ENCODE results near the gene SGPP1.
A peak's percentile ranks its signal among the peaks of the same experiment; 100 is the strongest.

The SGPP1 gene

DNA sequence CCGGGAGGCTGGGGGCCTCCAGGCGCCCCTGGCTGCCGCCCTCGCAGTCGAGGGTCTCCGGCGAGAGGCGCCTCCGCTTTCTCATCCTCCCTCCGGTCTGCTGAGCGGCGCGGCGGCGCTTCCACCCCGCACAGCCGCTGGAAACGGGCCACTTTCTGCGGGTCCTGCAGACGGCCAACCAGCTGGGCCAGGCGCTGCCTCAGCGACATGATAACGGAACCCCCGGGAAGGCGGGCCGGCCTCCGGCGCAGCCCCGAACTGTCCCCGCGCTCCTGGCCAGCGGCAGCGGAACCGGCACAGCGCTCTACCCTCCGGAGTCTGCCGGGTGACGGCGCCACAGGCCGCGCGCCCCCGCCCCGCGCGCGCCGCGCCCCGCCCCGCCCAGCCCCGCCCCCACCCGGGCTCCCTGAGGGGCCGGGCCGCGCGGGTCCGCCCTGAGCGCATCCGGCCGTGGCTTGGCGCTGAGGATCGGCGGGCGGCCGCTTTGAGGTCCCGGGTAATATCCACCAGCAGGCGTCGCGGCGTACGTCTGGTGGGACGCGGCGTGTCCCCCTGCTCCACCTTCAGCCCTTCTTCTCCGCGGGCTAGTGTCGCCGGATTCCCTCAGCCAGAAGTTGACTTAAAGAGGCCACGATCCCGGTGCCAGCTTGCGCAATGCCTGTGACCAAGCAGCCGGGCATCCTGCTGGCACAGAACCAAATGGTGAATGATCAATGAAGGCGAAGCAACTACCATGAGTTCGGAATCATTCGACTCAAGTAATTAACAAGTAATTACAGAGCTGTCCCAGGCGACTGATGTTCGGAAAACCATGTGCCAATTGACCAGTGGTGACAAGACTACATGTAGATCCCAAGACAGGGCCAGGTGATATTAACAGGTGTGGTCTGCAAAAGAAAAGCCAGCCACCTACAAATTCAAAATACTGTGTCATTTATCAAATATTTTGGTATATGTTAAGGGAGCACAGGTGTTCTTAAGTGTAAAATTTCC, at the start of gene SGPP1 (continued):
- TF ChIP-seq, protein P1, sequence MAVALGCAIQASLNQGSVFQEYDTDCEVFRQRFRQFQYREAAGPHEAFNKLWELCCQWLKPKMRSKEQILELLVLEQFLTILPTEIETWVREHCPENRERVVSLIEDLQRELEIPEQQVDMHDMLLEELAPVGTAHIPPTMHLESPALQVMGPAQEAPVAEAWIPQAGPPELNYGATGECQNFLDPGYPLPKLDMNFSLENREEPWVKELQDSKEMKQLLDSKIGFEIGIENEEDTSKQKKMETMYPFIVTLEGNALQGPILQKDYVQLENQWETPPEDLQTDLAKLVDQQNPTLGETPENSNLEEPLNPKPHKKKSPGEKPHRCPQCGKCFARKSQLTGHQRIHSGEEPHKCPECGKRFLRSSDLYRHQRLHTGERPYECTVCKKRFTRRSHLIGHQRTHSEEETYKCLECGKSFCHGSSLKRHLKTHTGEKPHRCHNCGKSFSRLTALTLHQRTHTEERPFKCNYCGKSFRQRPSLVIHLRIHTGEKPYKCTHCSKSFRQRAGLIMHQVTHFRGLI (tag by site-specific recombination; IDR thresholded peaks at IDR 0.05) = peak; percentile 80
- TF ChIP-seq OSR2 (tag by site-specific recombination; IDR thresholded peaks at IDR 0.05) (no peak), KLF9 (tag by site-specific recombination; IDR thresholded peaks at IDR 0.05; ENCODE audit: low read depth) (no peak), ZFP69B (tag by site-specific recombination; IDR thresholded peaks at IDR 0.05) (no peak), IKZF3 (tag by site-specific recombination; IDR thresholded peaks at IDR 0.05) (no peak), ZBTB8A (tag by site-specific recombination; IDR thresholded peaks at IDR 0.05) (peak; percentile 83), KLF16 (tag by site-specific recombination; IDR thresholded peaks at IDR 0.05) (peak; percentile 40; the same call in 1 of the 2 replicates), ZNF169 (tag by site-specific recombination; IDR thresholded peaks at IDR 0.05) (no peak), ZNF777 (tag by site-specific recombination; IDR thresholded peaks at IDR 0.05; ENCODE audit: borderline replicate concordance) (no peak), ZNF561 (tag by site-specific recombination; IDR thresholded peaks at IDR 0.05; ENCODE audit: borderline replicate concordance) (peak; percentile 21; the same call in 1 of the 2 replicates), ZNF324 (tag by site-specific recombination; IDR thresholded peaks at IDR 0.05) (no peak), ZNF433 (tag by site-specific recombination; IDR thresholded peaks at IDR 0.05; ENCODE audit: low read depth) (no peak), MYNN (tag by site-specific recombination; IDR thresholded peaks at IDR 0.05; ENCODE audit: borderline replicate concordance) (no peak), ZFP37 (tag by site-specific recombination; IDR thresholded peaks at IDR 0.05) (no peak), ZNF404 (tag by site-specific recombination; IDR thresholded peaks at IDR 0.05) (no peak), ZNF292 (tag by site-specific recombination; IDR thresholded peaks at IDR 0.05; ENCODE audit: borderline replicate concordance, low read depth) (no peak), ZNF416 (tag by site-specific recombination; IDR thresholded peaks at IDR 0.05) (no peak), ZNF629 (tag by site-specific recombination; IDR thresholded peaks at IDR 0.05) (no peak), ZNF24 (tag by site-specific recombination; IDR thresholded peaks at IDR 0.05) (no peak), SP2 (tag by site-specific recombination; IDR thresholded peaks at IDR 0.05) (peak; percentile 41), GFI1B (tag by site-specific recombination; IDR thresholded peaks at IDR 0.05) (no peak), BCL11B (tag by site-specific recombination; IDR thresholded peaks at IDR 0.05; ENCODE audit: low read depth) (no peak), ZNF560 (tag by site-specific recombination; IDR thresholded peaks at IDR 0.05; ENCODE audit: borderline replicate concordance) (no peak), ZNF548 (tag by site-specific recombination; IDR thresholded peaks at IDR 0.05) (no peak), ZNF138 (tag by site-specific recombination; IDR thresholded peaks at IDR 0.05; ENCODE audit: borderline replicate concordance) (no peak), ZNF658 (tag by site-specific recombination; IDR thresholded peaks at IDR 0.05) (no peak), ZNF571 (tag by site-specific recombination; IDR thresholded peaks at IDR 0.05) (no peak)
- TF ChIP-seq, protein P2, sequence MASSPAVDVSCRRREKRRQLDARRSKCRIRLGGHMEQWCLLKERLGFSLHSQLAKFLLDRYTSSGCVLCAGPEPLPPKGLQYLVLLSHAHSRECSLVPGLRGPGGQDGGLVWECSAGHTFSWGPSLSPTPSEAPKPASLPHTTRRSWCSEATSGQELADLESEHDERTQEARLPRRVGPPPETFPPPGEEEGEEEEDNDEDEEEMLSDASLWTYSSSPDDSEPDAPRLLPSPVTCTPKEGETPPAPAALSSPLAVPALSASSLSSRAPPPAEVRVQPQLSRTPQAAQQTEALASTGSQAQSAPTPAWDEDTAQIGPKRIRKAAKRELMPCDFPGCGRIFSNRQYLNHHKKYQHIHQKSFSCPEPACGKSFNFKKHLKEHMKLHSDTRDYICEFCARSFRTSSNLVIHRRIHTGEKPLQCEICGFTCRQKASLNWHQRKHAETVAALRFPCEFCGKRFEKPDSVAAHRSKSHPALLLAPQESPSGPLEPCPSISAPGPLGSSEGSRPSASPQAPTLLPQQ (tag by site-specific recombination; IDR thresholded peaks at IDR 0.05) = peak; percentile 68; the same call in 1 of the 2 replicates
- TF ChIP-seq, protein P3, sequence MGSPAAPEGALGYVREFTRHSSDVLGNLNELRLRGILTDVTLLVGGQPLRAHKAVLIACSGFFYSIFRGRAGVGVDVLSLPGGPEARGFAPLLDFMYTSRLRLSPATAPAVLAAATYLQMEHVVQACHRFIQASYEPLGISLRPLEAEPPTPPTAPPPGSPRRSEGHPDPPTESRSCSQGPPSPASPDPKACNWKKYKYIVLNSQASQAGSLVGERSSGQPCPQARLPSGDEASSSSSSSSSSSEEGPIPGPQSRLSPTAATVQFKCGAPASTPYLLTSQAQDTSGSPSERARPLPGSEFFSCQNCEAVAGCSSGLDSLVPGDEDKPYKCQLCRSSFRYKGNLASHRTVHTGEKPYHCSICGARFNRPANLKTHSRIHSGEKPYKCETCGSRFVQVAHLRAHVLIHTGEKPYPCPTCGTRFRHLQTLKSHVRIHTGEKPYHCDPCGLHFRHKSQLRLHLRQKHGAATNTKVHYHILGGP (tag by site-specific recombination; IDR thresholded peaks at IDR 0.05) = no peak
- TF ChIP-seq, protein P4, sequence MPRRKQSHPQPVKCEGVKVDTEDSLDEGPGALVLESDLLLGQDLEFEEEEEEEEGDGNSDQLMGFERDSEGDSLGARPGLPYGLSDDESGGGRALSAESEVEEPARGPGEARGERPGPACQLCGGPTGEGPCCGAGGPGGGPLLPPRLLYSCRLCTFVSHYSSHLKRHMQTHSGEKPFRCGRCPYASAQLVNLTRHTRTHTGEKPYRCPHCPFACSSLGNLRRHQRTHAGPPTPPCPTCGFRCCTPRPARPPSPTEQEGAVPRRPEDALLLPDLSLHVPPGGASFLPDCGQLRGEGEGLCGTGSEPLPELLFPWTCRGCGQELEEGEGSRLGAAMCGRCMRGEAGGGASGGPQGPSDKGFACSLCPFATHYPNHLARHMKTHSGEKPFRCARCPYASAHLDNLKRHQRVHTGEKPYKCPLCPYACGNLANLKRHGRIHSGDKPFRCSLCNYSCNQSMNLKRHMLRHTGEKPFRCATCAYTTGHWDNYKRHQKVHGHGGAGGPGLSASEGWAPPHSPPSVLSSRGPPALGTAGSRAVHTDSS (tag by site-specific recombination; IDR thresholded peaks at IDR 0.05) = no peak
- TF ChIP-seq, protein P5, sequence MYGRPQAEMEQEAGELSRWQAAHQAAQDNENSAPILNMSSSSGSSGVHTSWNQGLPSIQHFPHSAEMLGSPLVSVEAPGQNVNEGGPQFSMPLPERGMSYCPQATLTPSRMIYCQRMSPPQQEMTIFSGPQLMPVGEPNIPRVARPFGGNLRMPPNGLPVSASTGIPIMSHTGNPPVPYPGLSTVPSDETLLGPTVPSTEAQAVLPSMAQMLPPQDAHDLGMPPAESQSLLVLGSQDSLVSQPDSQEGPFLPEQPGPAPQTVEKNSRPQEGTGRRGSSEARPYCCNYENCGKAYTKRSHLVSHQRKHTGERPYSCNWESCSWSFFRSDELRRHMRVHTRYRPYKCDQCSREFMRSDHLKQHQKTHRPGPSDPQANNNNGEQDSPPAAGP (tag by site-specific recombination; IDR thresholded peaks at IDR 0.05) = peak; percentile 17; the same call in 1 of the 2 replicates
- TF ChIP-seq, protein P6, sequence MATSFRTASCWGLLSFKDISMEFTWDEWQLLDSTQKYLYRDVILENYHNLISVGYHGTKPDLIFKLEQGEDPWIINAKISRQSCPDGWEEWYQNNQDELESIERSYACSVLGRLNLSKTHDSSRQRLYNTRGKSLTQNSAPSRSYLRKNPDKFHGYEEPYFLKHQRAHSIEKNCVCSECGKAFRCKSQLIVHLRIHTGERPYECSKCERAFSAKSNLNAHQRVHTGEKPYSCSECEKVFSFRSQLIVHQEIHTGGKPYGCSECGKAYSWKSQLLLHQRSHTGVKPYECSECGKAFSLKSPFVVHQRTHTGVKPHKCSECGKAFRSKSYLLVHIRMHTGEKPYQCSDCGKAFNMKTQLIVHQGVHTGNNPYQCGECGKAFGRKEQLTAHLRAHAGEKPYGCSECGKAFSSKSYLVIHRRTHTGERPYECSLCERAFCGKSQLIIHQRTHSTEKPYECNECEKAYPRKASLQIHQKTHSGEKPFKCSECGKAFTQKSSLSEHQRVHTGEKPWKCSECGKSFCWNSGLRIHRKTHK (tag by site-specific recombination; IDR thresholded peaks at IDR 0.05) = no peak

Measured in HEK293 (cell line).